GM19324 (cell line): Measurements from ENCODE around the gene DOK7.

Experiments used
- ATAC-seq: cut with Tn5 transposase; IDR thresholded peaks from one replicate; pipeline ENCODE4 v1.9.1; 2021; ENCODE audit warnings: mild to moderate bottlenecking, moderate library complexity; ENCODE audit not compliant: unreplicated experiment, low FRiP score

The DOK7 gene

DNA sequence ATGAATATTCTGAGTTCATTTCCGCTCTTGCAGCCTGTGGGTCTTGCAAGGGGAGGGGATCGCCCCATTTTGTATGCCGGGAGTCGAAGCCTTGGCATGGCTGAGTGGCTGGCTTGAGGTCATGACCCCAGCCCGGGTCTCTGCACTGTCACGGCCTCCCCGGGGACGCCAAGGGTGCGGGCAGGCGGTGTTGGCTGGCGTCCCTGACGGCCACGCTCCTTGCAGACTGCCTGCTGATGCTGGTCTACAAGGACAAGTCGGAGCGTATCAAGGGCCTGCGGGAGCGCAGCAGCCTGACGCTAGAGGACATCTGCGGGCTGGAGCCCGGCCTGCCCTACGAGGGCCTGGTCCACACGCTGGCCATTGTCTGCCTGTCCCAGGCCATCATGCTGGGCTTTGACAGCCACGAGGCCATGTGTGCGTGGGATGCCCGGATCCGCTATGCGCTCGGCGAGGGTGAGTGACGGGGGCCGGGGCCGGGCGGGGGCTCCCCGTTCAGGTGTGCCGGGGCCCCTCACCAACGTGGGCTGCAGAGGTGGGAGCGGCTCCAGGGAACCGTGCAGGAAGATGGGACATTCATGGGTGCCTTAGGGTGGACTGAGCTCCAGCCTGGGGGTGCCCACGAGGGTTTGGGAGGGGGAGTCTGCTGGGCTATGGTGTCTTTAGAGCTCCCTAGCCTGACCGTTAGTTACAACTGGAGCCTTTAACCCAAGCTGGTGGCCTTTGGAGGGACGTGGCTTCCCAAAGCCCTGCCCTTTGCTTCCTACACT is 10.3 kb downstream of the DOK7 start:
- ATAC-seq: no peak

DNA sequence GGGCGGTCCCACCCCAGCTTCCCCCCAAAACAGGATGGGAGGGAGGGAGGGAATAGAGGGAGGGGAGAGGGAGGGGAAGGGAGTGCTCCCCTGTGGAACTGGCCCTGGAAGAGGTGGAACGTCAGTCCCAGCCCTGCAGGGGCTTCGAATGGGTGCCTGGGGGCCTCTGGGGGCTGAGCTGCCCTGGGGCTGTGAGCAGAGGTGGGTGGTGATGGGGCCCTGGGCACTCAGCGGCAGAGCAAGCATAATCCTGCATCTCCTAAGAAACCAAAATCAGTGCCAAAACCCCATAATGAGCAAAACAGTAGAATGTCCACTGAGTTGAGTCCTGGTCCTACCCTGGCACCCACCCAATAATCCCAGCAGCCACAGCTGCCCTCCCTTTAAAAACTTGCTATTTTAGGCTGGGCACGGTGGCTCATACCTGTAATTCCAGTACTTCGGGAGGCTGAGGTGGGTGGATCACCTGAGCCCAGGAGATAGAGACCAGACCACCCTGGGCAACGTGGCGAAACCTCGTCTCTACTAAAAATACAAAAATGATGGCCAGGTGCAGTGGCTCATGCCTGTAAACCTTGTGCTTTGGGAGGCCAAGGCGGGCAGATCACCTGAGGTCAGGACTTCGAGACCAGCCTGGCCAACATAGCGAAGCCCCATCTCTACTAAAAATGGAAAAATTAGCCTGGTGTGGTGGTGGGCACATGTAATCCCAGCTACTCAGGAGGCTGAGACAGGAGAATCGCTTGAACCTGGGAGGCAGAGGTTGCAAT is 11.1 kb downstream of the DOK7 start:
- no peak for ATAC-seq

DNA sequence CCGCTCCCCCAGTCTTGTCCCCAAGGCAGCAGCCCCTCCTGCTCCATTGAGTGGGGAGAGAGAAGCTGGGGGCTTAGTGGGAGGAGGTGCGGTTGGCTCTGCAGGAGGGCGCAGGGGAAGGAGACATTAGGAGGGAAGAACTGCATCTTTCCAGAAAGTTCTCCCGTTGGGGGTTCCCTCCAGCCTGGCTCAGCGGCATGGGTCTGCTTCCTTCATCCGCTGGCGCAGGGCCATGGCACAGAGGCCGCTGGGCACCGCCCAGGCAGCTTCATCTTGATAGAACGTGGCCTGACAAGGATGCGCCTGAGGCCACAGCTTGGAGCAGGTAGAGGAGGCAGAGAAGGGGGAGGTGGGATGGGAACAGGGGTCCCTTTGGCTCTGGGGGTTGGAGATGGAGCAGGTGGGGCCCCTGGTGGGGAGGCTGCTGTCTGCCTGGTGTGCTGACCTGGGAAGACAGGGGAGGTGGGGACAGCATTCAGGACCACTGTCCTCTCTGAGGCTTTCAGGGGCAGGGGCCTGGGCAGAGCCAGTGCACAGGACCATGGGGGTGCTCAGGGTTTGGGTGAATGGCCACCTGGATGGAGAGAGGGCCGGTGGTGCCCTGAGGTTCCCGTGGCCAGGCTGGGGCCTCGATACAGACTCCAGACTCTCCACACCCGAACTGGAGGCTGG is 12.1 kb downstream of the DOK7 start:
- no peak for ATAC-seq

- no peak for ATAC-seq
These were observed 12.7 kb downstream of the DOK7 start for GRCh38 chr4:3475713-3476260.

DNA sequence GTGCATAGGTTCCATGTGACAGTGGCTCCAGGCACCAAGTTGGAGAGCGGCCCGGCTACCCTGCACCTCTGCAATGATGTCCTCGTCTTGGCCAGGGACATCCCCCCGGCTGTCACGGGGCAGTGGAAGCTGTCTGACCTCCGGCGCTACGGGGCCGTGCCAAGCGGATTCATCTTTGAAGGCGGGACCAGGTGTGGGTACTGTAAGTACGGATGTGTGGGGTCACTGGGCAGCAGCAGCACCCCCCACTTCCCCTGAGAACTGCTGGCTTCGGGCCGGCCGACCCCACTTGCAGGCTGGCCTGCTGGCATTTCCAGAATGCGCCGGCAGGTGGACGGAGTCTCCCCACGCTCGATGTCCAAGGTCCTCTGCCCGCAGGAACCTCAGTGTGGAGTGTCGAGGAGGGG is 13.2 kb downstream of the DOK7 start:
- no peak for ATAC-seq

GRCh38 chr4:3476936-3477749 is 14.0 kb downstream of the DOK7 start:
- no peak for ATAC-seq

DNA sequence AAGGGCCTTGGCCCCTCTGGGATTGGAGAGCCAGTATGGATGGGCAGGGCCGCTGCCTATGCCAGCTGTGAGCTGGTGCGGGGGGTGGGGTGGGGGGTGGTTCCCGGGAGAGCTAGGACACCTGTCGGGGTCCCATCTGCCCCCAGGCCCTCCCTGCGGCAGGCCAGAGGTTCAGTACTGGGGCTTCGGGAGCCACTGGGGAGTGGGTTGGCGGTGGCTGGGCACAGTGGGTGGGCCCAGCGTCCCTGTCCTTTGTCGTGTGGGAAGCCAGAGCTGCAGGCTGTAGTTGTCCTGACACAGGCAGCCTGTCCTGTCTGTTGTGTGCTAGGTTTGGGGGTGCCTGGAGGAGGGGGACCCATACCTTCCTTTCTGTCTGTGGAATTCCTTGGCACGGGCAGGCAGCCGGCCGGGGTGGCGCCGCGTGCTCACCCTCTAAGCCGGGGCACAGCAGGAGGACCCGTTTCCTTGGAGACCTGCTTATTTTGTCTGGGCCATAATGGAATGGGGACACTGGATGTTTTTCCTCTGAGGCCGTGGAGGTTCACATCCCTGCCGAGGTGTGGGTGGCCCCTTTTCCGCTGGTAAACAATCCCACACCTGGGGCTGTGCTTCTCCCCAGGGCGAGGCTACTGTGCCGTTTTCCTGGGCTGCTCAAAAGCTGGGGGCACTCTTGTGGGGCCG is 14.8 kb downstream of the DOK7 start:
- no peak for ATAC-seq

GRCh38 chr4:3478446-3479357 is 15.6 kb downstream of the DOK7 start:
- ATAC-seq: no peak

DNA sequence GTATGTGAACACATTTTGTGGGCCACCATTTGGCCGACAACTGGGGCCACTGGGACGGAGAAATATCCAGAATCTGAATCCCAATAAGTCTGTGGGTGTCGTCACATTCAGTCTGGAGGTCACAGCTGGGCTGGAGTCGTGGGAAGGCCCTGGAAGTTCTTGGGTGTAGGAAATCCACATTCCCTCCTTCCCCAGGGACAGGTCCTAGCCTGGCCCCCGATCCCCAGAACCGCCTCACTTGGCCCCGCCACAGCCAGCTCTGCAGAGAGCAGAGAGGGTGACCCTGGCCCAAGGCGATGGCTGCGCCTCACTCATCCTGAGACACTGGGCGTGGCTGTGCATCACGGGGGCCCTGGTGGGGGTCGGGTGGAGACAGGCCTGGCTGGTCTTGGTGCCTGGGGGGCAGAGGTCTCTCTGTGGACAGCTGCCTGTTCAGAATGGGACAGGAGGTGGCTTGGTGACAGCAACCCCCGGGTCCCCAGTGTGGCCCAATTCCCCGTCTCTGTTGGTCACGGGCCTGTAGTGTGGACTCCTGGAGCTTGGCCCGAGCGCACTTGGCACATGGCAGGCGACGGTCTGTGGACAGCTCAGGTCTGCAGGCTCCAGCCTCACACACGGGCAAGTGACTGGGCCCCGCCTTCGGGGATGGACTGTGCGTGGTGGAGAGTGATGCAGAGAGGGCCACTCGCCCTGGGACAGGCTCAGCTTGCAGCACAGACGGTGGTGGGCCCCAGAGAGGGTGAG is 16.4 kb downstream of the DOK7 start:
- no peak for ATAC-seq

DNA sequence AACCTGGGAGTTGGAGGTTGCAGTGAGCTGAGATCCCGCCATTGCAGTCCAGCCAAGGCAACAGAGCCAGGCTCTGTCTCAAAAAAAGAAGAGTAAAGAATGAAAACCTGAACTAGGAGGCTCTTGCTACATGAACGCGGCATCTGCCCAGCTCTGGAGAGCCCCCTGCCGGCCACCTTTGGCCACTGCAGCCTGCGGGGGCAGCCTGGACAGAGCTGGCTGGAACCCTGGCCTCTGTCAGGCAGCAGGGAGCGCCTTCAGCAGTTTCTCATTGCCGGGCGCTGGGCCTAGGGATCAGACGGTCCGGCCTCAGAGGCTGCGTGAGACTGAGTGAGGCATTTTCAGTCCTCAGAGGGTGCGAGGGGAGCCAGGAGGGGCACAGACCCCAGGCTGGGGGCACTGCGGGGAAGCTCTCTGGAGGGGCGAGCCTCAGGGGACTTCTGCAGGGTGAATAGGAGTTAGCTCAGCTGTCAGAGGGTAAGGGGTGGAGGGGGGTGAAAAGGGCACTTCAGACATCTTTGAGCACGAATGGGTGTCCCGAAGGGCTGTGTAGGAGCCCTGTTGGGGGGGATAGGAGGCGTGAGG is 17.5 kb downstream of the DOK7 start:
- no peak for ATAC-seq

DNA sequence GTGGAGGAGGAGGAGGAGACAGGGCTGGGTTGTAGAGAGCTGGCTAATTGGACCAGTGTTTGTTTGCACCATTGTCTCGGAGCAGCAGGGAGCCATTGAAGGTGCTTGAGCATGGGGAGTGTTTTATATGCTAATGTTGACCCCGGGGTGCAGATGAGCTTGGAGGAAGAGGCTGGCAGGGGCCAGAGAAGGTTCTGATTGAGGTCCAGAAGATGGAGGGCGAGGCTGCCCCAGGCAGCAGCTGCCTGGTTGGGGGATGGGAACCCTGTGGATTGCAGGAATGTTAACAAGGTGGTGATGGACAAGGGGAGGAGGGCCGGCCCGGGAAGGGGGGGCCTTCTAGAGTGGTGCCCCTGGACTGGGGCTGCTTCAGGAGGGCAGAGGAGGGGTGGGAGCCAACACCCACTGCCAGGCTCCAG is 18.0 kb downstream of the DOK7 start:
- no peak for ATAC-seq

DNA sequence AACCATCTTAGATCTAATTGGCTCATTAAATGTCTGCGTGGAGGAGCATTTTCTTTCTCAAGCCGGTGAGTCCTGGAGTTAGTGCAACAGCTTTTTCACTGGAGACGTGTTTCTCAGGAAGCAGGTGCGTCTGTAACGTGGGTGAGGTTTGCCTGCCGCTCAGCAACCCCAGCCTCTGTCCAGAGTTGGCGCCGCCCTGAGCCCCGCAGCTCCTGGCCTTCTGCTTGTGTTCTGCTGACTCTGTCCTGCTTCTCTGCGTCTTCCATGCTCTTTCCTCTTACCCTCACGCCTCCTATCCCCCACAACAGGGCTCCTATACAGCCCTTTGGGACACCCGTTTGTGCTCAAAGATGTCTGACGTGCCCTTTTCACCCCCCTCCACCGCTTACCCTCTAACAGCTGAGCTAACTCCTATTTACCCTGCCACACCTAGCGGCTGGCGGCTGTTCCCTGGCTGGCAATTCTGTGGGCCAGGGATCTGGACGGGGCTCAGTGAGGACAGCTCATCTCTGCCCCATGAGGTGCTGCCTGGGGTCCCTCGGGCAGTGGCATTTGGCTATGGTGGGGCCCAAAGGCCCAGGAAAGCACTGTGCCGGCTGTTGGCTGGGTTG is 18.8 kb downstream of the DOK7 start:
- ATAC-seq: no peak

- ATAC-seq: no peak
These were observed 19.6 kb downstream of the DOK7 start for GRCh38 chr4:3482707-3483106.

DNA sequence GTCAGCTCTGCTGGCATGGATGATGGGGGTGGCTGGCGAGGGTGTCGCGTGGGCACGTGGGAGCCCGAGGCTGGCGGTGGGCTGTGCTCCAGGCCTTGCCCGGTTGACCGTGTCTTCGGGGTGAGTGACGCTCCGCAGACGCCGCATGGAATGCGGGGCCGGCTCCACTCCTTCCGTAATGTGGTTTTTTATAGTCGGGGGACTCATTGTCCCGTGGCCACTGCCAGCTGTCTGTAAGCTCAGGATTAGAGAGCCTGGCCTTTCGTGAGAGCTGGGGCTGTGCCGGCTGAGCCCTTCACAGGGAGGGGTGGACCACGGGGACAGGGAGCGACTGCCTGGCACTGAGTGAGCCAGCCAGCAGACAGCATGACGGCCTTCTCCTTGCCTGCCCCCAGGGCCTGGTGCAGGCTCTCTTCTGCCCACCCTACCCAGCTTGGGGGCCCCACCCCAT is 20.4 kb downstream of the DOK7 start:
- no peak for ATAC-seq

DNA sequence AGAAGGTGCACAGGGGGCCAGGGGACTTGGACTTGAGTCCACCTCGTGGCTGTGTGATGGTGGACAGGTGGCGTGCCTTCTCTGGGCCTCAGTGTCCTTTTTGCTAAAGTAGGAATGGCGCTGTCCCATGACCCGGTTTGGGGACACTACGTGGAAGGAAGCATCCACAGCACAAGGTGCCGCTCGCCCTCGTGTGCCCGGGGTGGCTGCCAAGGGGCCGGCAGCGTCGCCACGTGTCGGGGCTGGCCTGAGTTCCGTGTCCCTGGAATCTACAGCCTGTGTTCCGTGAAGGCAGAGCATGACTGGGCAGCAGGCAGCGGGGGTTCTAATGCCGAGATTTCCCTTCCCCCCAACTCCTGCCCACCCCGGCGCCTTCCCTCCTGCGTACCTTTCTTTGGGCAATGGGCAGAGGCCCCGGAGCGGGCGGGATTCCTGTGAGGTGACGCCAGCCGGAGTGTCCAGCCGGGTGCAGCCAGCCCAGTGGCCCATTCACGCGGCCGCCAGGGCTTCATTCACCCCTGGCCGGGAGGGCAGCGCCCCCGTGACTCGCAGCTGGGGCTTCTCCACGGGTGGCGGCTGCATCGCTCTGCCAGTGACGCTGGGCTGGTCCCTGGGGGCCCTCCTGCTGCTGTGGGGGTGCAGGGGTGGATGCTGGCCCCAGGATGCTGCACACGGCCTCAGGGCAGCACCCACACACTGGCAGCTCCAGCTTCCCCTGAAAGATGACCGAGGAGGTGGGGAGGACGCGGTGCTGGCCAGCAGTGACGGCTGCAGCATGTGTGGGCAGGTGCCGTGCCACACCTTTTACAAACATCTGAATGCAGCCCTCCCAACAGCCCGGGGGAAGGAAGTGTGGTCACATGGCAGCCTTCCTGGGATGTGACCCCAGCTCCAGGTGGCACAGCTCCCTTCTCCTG is 21.2 kb downstream of the DOK7 start:
- no peak for ATAC-seq
